SU-DHL-6 (cell line): ENCODE measurements around the gene AKAP6.

Experiments used
- H2AFZ ChIP-seq: fragments of 200-600 bp; sonication (generic); 2 replicates; pipeline ENCODE4 v1.6.1; 2014; ENCODE audit warnings: low read depth, mild to moderate bottlenecking, moderate library complexity, mixed read lengths, antibody characterized with exemption, low read length; ENCODE audit not compliant: severe bottlenecking
- H3F3A ChIP-seq: fragments of 200-600 bp; shearing (Covaris generic); 2 replicates; pipeline ENCODE4 v1.6.0; 2016; ENCODE audit warnings: antibody characterized with exemption, mild to moderate bottlenecking; ENCODE audit not compliant: insufficient read depth
- H3K27ac ChIP-seq: fragments of 200-600 bp; sonication (generic); 2 replicates; pipeline ENCODE4 v1.5.1; 2016; ENCODE audit warnings: low read depth, mild to moderate bottlenecking, low read length, moderate library complexity, mixed read lengths
- H3K27me3 ChIP-seq: fragments of 200-600 bp; sonication (generic), shearing (Covaris generic); 2 replicates; pipeline ENCODE4 v1.6.0; 2014; ENCODE audit warnings: mild to moderate bottlenecking, low read length
- H3K36me3 ChIP-seq: fragments of 200-600 bp; sonication (generic); 2 replicates; pipeline ENCODE4 v1.6.1; 2014; ENCODE audit warnings: mild to moderate bottlenecking, low read length, mixed read lengths
- H3K4me2 ChIP-seq: fragments of 300-600, 200-600 bp; shearing (Covaris generic), sonication (generic); 2 replicates; pipeline ENCODE4 v1.6.0; 2014; ENCODE audit warnings: low read length, low read depth, mild to moderate bottlenecking; ENCODE audit not compliant: poor library complexity, severe bottlenecking
- H3K4me3 ChIP-seq: fragments of 200-600 bp; sonication (generic); 2 replicates; pipeline ENCODE4 v1.5.1; 2014; ENCODE audit warnings: antibody characterized with exemption, low read length, mild to moderate bottlenecking, mixed read lengths; ENCODE audit not compliant: insufficient read depth, poor library complexity, severe bottlenecking
- H3K79me2 ChIP-seq: fragments of 200-600 bp; sonication (generic); 2 replicates; pipeline ENCODE4 v1.6.1; 2014; ENCODE audit warnings: mild to moderate bottlenecking, low read length, moderate library complexity; ENCODE audit not compliant: insufficient read depth
- H3K9ac ChIP-seq: fragments of 200-600 bp; sonication (generic); 2 replicates; pipeline ENCODE4 v1.7.0; 2014; ENCODE audit warnings: mild to moderate bottlenecking, low read length
- H3K9me2 ChIP-seq: fragments of 200-600 bp; sonication (generic); replicated peaks from 2 replicates; pipeline ENCODE4 v1.6.1; 2014; ENCODE audit warnings: low read length; ENCODE audit not compliant: insufficient read depth
- H3K9me3 ChIP-seq: fragments of 200-600 bp; sonication (generic); 2 replicates; pipeline ENCODE4 v1.6.1; 2014; ENCODE audit warnings: low read length, mixed read lengths; ENCODE audit not compliant: insufficient read depth
- H4K20me1 ChIP-seq: fragments of 200-600 bp; sonication (generic); 2 replicates; pipeline ENCODE4 v1.6.1; 2014; ENCODE audit warnings: low read depth, mild to moderate bottlenecking, antibody characterized with exemption, low read length, moderate library complexity, mixed read lengths
- EZH2phosphoT487 ChIP-seq: fragments of 200-600 bp; sonication (generic), shearing (Covaris generic); conservative IDR thresholded peaks from 2 replicates; pipeline ENCODE4 v1.6.1; 2018; ENCODE audit warnings: mild to moderate bottlenecking, antibody characterized with exemption, low read length, moderate library complexity, mixed read lengths
- TF ChIP-seq, protein P1 (sequence below): fragments of 200-600 bp; sonication (generic); IDR thresholded peaks from one replicate; pipeline ENCODE4 v1.5.1; 2017; ENCODE audit warnings: antibody characterized with exemption, mild to moderate bottlenecking, low read length, moderate library complexity; ENCODE audit not compliant: insufficient read depth, poor library complexity, severe bottlenecking

The AKAP6 gene

GRCh38 chr14:32427726-32428528 is 98.8 kb downstream of the AKAP6 start:
- no peak overlapping the region for H3K4me2 ChIP-seq
- no peak overlapping the region for H3K9ac ChIP-seq
- no peaks in the 10 kb centered on the region for H3K27me3 ChIP-seq
- no peak overlapping the region for H3K4me3 ChIP-seq
- H2AFZ ChIP-seq = no peak overlapping the region
- H3K79me2 ChIP-seq = no peaks in the 10 kb centered on the region
- no peaks in the 10 kb centered on the region for H3K9me2 ChIP-seq
- no peaks in the 10 kb centered on the region for H3F3A ChIP-seq
- no peaks in the 10 kb centered on the region for H3K36me3 ChIP-seq
- no peak for TF ChIP-seq EZH2phosphoT487
- TF ChIP-seq, protein P1, sequence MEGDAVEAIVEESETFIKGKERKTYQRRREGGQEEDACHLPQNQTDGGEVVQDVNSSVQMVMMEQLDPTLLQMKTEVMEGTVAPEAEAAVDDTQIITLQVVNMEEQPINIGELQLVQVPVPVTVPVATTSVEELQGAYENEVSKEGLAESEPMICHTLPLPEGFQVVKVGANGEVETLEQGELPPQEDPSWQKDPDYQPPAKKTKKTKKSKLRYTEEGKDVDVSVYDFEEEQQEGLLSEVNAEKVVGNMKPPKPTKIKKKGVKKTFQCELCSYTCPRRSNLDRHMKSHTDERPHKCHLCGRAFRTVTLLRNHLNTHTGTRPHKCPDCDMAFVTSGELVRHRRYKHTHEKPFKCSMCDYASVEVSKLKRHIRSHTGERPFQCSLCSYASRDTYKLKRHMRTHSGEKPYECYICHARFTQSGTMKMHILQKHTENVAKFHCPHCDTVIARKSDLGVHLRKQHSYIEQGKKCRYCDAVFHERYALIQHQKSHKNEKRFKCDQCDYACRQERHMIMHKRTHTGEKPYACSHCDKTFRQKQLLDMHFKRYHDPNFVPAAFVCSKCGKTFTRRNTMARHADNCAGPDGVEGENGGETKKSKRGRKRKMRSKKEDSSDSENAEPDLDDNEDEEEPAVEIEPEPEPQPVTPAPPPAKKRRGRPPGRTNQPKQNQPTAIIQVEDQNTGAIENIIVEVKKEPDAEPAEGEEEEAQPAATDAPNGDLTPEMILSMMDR = no peak
- H3K9me3 ChIP-seq = no peaks in the 10 kb centered on the region
- H4K20me1 ChIP-seq = no peaks in the 10 kb centered on the region
- no peak overlapping the region for H3K27ac ChIP-seq

- H3K79me2 ChIP-seq = no peaks in the 10 kb centered on the region
- no peaks in the 10 kb centered on the region for H3K9me2 ChIP-seq
- H3K27me3 ChIP-seq = no peaks in the 10 kb centered on the region
- H3K36me3 ChIP-seq = no peaks in the 10 kb centered on the region
- H3F3A ChIP-seq = no peaks in the 10 kb centered on the region
- H3K4me2 ChIP-seq = no peak overlapping the region
- H2AFZ ChIP-seq = no peak overlapping the region
- H3K4me3 ChIP-seq = no peak overlapping the region
- H3K9ac ChIP-seq = no peak overlapping the region
- H3K27ac ChIP-seq = no peak overlapping the region
- H4K20me1 ChIP-seq = no peaks in the 10 kb centered on the region
- H3K9me3 ChIP-seq = no peaks in the 10 kb centered on the region
- TF ChIP-seq, protein P1 = no peak
- TF ChIP-seq EZH2phosphoT487 = no peak
Observed at GRCh38 chr14:32428875-32429274, 99.8 kb downstream of the AKAP6 start.

DNA sequence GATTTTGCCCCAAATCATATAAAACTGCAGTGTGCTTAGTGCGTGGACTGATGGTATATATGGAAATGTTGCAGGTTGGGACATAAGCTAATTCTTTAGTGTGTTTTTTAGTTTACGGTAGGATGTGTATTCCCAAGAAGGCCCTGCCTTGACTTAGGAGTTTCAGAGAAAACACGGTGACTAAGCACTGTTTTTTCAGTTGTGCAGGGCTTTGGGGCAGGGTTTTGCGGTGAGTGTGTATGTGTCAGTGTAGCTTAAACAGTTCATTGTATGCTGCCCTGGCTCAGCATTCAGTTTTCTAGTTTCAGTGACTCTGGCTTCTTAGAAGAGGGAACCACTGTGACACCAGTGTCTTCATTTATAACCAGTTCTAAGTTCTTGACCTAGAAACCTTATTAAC is 101.2 kb downstream of the AKAP6 start:
- Histone ChIP-seq H3K4me2 (no peak overlapping the region), H3K4me3 (no peak overlapping the region), H3K9me2 (no peaks in the 10 kb centered on the region)

More for the DNA sequence above, 101.2 kb downstream of the AKAP6 start:
- H3K27me3 ChIP-seq = no peaks in the 10 kb centered on the region
- TF ChIP-seq, protein P1 = no peak
- H3K79me2 ChIP-seq = no peaks in the 10 kb centered on the region
- no peaks in the 10 kb centered on the region for H3F3A ChIP-seq
- no peak overlapping the region for H2AFZ ChIP-seq
- no peaks in the 10 kb centered on the region for H3K36me3 ChIP-seq
- no peaks in the 10 kb centered on the region for H3K9me3 ChIP-seq
- no peak overlapping the region for H3K9ac ChIP-seq
- no peak overlapping the region for H3K27ac ChIP-seq
- no peaks in the 10 kb centered on the region for H4K20me1 ChIP-seq
